Neural crest cell (in vitro differentiated cells): ENCODE data around the gene CTIF. TPM values are rescaled to one million over a fixed set of nuclear protein-coding genes. Genes with fewer than 3 reads are reported as not detected.
A peak's percentile ranks its signal among the peaks of the same experiment; 100 is the strongest.

ENCODE experiments used
- DNase-seq: peaks from one replicate; pipeline ENCODE4 v3.0.0; 2021; ENCODE audit warnings: low read depth, mixed read lengths, low spot score
- H3K27ac Mint-ChIP-seq: one replicate; pipeline ENCODE4 v1.8.0; 2021; ENCODE audit warnings: mild to moderate bottlenecking, mixed read lengths; ENCODE audit not compliant: unreplicated experiment
- H3K27me3 Mint-ChIP-seq: 2 replicates; pipeline ENCODE4 v1.8.0; 2021; ENCODE audit warnings: low read depth, mild to moderate bottlenecking, mixed read lengths
- H3K36me3 Mint-ChIP-seq: 2 replicates; pipeline ENCODE4 v1.8.0; 2021; ENCODE audit warnings: low read depth, mild to moderate bottlenecking, mixed read lengths
- H3K4me1 Mint-ChIP-seq: 2 replicates; pipeline ENCODE4 v1.8.0; 2021; ENCODE audit warnings: mixed read lengths
- H3K4me3 Mint-ChIP-seq: one replicate; pipeline ENCODE4 v1.8.0; 2021; ENCODE audit warnings: mild to moderate bottlenecking, mixed read lengths
- H3K9me3 Mint-ChIP-seq: 2 replicates; pipeline ENCODE4 v1.8.0; 2021; ENCODE audit warnings: mixed read lengths
- total RNA-seq: library from RNA; stranded (reverse); gene quantifications from 2 replicates; pipeline ENCODE4 v1.2.1, GENCODE V29; 2021
- TF ChIP-seq, protein P1 (sequence below): fragments of 200-600 bp; sonication (generic); conservative IDR thresholded peaks from 2 replicates; pipeline ENCODE4 v1.5.0; 2021; ENCODE audit warnings: antibody characterized with exemption, mild to moderate bottlenecking

CTIF gene
- total RNA-seq, 1 donor from 2014 or later, result 52.6 TPM

DNA sequence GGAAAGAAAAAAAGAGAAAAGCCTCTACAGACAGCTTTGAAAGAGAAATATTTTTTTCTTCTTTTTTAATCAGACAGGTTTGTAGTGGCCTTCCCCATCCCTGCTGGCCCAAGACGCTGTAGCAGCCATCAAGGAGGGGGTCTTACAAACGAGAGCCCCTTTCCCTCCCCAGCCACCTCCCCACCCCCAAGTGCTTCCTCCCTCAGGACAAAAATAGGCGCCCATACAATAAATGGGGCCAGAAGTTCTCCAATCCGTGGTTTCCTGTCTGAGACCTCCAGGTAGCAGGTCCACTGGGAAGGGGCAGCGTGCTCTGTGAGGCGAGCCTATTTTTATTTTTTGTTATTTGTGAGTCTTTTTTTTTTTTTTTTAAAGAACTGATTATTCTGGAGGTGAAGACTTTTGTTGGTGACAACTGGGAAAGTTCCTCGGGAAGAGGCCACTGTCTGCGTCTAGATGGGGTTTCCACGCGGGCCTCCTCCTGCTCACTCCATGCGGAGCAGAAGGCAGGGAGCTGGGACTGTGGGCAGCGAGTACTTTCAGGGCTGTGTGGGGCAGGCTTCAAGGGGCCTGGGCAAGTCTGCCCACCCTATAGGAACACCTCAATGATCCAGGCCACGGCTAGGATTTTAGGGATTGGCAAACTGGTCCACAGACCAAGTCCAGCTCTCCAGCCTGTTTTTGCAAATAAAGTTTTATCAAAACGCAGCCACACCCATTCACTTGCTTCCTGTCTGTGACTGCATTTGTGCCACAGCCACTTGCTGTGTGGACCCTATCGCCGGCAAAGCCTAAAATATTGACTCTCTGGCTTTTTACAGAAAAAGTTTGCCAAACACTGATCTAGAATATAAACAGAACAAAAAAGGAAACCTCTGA is 139.6 kb downstream of the CTIF start:
- Mint-ChIP-seq H3K36me3 (peaks cover 2% of the 10 kb centered on the region), H3K27ac (no peak overlapping the region), H3K4me3 (no peak overlapping the region), H3K9me3 (no peaks in the 10 kb centered on the region), H3K27me3 (no peaks in the 10 kb centered on the region), H3K4me1 (peaks cover 30% of the 10 kb centered on the region)
- TF ChIP-seq, protein P1, sequence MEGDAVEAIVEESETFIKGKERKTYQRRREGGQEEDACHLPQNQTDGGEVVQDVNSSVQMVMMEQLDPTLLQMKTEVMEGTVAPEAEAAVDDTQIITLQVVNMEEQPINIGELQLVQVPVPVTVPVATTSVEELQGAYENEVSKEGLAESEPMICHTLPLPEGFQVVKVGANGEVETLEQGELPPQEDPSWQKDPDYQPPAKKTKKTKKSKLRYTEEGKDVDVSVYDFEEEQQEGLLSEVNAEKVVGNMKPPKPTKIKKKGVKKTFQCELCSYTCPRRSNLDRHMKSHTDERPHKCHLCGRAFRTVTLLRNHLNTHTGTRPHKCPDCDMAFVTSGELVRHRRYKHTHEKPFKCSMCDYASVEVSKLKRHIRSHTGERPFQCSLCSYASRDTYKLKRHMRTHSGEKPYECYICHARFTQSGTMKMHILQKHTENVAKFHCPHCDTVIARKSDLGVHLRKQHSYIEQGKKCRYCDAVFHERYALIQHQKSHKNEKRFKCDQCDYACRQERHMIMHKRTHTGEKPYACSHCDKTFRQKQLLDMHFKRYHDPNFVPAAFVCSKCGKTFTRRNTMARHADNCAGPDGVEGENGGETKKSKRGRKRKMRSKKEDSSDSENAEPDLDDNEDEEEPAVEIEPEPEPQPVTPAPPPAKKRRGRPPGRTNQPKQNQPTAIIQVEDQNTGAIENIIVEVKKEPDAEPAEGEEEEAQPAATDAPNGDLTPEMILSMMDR, result no peak
- DNase-seq, result no peak

DNA sequence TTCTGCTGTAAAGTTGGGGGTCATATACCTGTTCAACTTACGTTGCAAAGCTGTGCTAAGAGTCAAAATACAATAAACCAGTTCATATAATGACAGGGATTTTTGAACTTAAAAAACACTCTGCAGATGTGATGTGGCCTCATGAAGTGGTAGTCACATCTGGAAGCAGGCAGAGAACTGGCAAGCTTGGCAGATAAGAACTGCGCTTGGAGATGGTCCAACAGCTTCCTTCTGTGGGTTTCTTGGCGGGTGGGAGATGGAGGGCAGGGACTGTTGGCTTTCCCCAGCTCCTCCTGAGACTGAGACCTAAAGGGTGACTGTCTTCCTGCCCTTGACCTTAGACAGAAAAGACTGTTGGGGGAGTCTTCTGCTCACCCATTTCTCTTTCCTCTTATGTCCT is 140.4 kb downstream of the CTIF start:
- Mint-ChIP-seq H3K4me3 (no peak overlapping the region), H3K9me3 (no peaks in the 10 kb centered on the region), H3K4me1 (peaks cover 30% of the 10 kb centered on the region), H3K36me3 (peaks cover 2% of the 10 kb centered on the region), H3K27ac (no peak overlapping the region), H3K27me3 (no peaks in the 10 kb centered on the region)
- TF ChIP-seq, protein P1, result no peak
- no peak for DNase-seq

DNA sequence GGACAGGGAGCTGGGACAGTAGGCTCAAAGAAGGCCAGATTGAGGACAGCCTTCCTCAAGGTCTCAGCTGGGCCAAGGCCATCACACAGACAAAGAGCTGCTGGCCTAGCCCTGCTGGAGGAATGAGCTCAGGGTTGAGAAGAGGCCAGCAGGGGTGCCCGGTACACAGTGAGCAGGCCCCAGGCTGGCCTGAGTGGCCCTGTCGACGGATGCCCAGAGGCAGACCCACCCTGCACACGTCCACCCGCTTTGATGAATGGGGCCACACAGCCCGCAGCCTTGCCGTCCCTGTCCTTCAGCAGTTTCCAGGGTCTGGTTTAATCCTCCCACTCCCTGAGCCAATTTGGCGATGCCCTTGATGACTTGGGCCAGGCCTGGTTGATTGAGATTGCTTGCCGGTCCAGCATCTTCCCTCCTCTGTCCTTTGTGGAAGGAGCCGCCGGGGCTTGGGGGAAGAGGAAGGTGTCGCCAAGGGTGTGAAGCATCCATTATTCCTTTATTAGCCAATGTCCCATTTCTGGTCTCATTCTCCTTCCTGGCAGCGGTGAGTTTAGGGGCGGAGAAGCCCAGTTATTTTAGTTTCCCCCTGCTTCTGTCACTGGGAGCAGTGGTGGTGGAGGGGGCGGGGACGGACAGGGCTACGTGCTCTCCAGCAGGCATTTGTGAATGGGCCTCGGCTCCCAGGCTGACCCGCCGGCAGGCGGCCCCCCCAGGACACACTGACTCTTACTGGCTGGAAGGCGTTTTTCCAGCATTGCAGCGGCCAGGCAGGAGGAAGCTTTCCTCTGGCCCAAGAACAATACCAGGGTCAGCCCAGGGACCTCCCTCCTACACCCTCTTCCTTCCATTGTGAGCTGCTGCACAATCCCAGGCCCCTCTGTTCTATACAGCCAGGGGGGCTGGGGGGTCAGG is 141.8 kb downstream of the CTIF start:
- Mint-ChIP-seq H3K4me3 (peak overlapping the region; percentile 44), H3K27me3 (no peaks in the 10 kb centered on the region), H3K4me1 (peaks cover 27% of the 10 kb centered on the region), H3K9me3 (no peaks in the 10 kb centered on the region), H3K36me3 (peaks cover 6% of the 10 kb centered on the region), H3K27ac (peak overlapping the region; percentile 81)
- peak; percentile 54 for DNase-seq
- TF ChIP-seq, protein P1, result no peak

DNA sequence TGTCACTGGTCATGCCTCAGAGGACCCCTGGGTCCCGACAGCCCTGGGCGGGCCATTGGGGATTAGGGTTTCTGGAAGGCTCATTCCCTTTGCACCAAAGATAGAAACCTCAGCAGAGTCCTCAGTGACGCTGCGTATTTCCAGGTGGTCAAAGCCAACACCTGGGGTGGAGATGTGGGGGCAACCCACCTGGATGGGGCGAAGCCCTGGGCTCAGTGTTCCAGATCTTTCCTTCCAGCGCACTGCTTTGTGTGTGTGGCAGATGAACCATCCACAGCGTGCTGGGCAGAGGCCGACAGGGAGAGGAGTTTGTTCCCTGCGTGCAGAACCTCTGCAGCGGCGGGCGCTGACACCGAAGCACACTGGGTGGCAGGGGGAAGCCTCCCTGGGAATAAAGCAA is 143.9 kb downstream of the CTIF start:
- Mint-ChIP-seq H3K27ac (no peak overlapping the region), H3K4me3 (no peak overlapping the region), H3K27me3 (no peaks in the 10 kb centered on the region)

DNA sequence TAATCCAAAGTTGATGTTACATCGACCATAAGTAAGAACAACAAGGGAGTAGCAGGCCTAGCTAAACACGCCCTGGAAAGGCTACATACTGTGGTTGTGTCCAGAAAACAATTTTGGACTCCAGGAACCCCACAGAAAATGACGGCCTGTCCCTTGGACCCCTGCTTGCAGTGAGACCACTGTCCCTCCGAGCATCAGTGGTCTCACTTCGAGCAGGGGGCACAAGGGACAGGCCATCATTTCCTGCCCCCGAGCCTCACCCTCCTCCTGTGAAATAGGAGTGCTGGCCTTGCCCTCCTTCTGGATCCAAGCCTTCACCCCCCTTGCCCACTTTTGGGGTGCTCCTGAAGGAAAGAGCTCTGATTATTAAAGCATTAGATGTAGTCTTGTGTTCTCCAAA is 144.4 kb downstream of the CTIF start:
- H3K9me3 Mint-ChIP-seq, result no peaks in the 10 kb centered on the region
- no peak overlapping the region for H3K27ac Mint-ChIP-seq

More for the DNA sequence above, 143.9 kb downstream of the CTIF start:
- H3K9me3 Mint-ChIP-seq, result no peaks in the 10 kb centered on the region
- H3K36me3 Mint-ChIP-seq, result peaks cover 10% of the 10 kb centered on the region
- H3K4me1 Mint-ChIP-seq, result peaks cover 35% of the 10 kb centered on the region
- TF ChIP-seq, protein P1, result no peak
- no peak for DNase-seq

More for the DNA sequence above, 144.4 kb downstream of the CTIF start:
- Mint-ChIP-seq H3K4me1 (peaks cover 36% of the 10 kb centered on the region), H3K27me3 (no peaks in the 10 kb centered on the region), H3K36me3 (peaks cover 10% of the 10 kb centered on the region), H3K4me3 (no peak overlapping the region)
- no peak for DNase-seq
- TF ChIP-seq, protein P1, result no peak
